H1 (cell line): ENCODE measurements around the gene TTC5. TPM values are rescaled to one million over a fixed set of nuclear protein-coding genes. Genes with fewer than 3 reads are reported as not detected.

Source experiments
- CTCF ChIA-PET: fragments of 300-600 bp; sonication (Branson Sonifier 250); formaldehyde crosslinking; loops from one replicate; lab custom pipeline; 2021; ENCODE audit not compliant: partially characterized antibody; lab: Charles Lee
- POLR2A ChIA-PET: fragments of 300-600 bp; sonication (Branson Sonifier 250); formaldehyde crosslinking; loops from one replicate; lab custom pipeline; 2021; ENCODE audit warnings: inconsistent platforms; ENCODE audit not compliant: partially characterized antibody; lab: Charles Lee
- DNase-seq, 2 experiments: peaks; one replicate each; pipeline versions ENCODE4 v3.0.0 to v3.0.0-alpha.2; 2010 to 2022; ENCODE audit warnings: low spot score in 2 of 2, low read depth in 1 of 2, mixed read lengths in 1 of 2
- FAIRE-seq: peaks from 2 replicates; lab custom pipeline; 2011; peaks lifted over from hg19 to GRCh38; lab: Jason Lieb, UNC
- H2AFZ ChIP-seq: 2 replicates; pipeline ENCODE4 v1.8.1; 2012; ENCODE audit warnings: low read length, inconsistent platforms
- H2AK5ac ChIP-seq: 2 replicates; pipeline ENCODE4 v1.6.1; 2013; ENCODE audit warnings: low read depth, low read length
- H2BK120ac ChIP-seq: replicated peaks from 2 replicates; pipeline ENCODE3; 2013; ENCODE audit warnings: low read depth, low read length, inconsistent platforms
- H2BK12ac ChIP-seq: 2 replicates; pipeline ENCODE4 v1.6.1; 2013; ENCODE audit warnings: low read depth, low read length
- H2BK15ac ChIP-seq: 2 replicates; pipeline ENCODE4 v1.6.1; 2013; ENCODE audit warnings: low read length
- H2BK20ac ChIP-seq: 2 replicates; pipeline ENCODE4 v1.6.1; 2013; ENCODE audit warnings: low read length
- H2BK5ac ChIP-seq: 2 replicates; pipeline ENCODE4 v1.6.1; 2013; ENCODE audit warnings: low read depth, low read length
- H3K14ac ChIP-seq: 2 replicates; pipeline ENCODE4 v1.6.1; 2013; ENCODE audit warnings: inconsistent platforms; ENCODE audit not compliant: insufficient read length
- H3K18ac ChIP-seq: 2 replicates; pipeline ENCODE4 v1.6.1; 2013; ENCODE audit warnings: low read length; ENCODE audit errors: extremely low read depth
- H3K23ac ChIP-seq: 2 replicates; pipeline ENCODE4 v1.6.1; 2013; ENCODE audit warnings: inconsistent platforms; ENCODE audit not compliant: insufficient read length
- H3K23me2 ChIP-seq: 2 replicates; pipeline ENCODE4 v1.6.1; 2013; ENCODE audit warnings: low read depth, low read length
- H3K27ac ChIP-seq: 2 replicates; pipeline ENCODE4 v1.6.1; 2011; ENCODE audit warnings: low read depth, low read length, inconsistent platforms
- H3K27me3 ChIP-seq, 4 experiments: replicated peaks in 1 of 4; 1 replicate in 1 of 4; 2 replicates in 3 of 4; pipeline versions ENCODE4 v1.6.1 to v1.8.1; 2011 to 2013; ENCODE audit warnings: low read length in 3 of 4, mild to moderate bottlenecking in 3 of 4, inconsistent platforms in 2 of 4, mixed read lengths in 2 of 4, moderate library complexity in 1 of 4; ENCODE audit not compliant: control insufficient read depth in 3 of 4, insufficient read depth in 3 of 4; ENCODE audit errors: extremely low read depth in 1 of 4
- H3K36me3 ChIP-seq, 4 experiments: 2 replicates each; pipeline versions ENCODE4 v1.6.1 to v1.8.1; 2011 to 2013; ENCODE audit warnings: mild to moderate bottlenecking in 4 of 4, low read length in 3 of 4, moderate library complexity in 2 of 4, control low read depth in 1 of 4, inconsistent platforms in 1 of 4; ENCODE audit not compliant: insufficient read depth in 4 of 4, control insufficient read depth in 2 of 4
- H3K4ac ChIP-seq: replicated peaks from 2 replicates; pipeline ENCODE3; 2013; ENCODE audit warnings: low read length, low read depth, mixed read lengths, inconsistent platforms; ENCODE audit not compliant: insufficient read length
- H3K4me1 ChIP-seq, 4 experiments: replicated peaks in 1 of 4; 1 replicate in 1 of 4; 2 replicates in 3 of 4; pipeline versions ENCODE4 v1.6.1 to v1.8.1; 2011 to 2013; ENCODE audit warnings: low read length in 3 of 4, inconsistent platforms in 2 of 4, mixed read lengths in 1 of 4; ENCODE audit not compliant: insufficient read depth in 4 of 4, control insufficient read depth in 3 of 4
- H3K4me2 ChIP-seq, 2 experiments: 2 replicates each; pipeline versions ENCODE4 v1.6.1 to v1.8.1; 2011 to 2013; ENCODE audit warnings: low read depth in 2 of 2, low read length in 2 of 2, control low read depth in 1 of 2, inconsistent platforms in 1 of 2, mild to moderate bottlenecking in 1 of 2; ENCODE audit not compliant: insufficient read depth in 1 of 2
- H3K4me3 ChIP-seq, 4 experiments: fragments of 200-600, 300-600 bp in 1 of 4; sonication (generic), shearing (Covaris generic), sonication (Bioruptor Twin) in 1 of 4; 2 replicates each; pipeline versions ENCODE4 v1.5.1 to v1.8.1; 2011 to 2016; ENCODE audit warnings: low read length in 4 of 4, low read depth in 3 of 4, control low read depth in 2 of 4, inconsistent platforms in 2 of 4, mild to moderate bottlenecking in 2 of 4, mixed read lengths in 1 of 4, moderate library complexity in 1 of 4; ENCODE audit not compliant: insufficient read depth in 2 of 4; ENCODE audit errors: extremely low read depth in 1 of 4
- H3K56ac ChIP-seq: replicated peaks from 2 replicates; pipeline ENCODE3; 2013; ENCODE audit warnings: low read depth, mild to moderate bottlenecking, mixed read lengths, low read length, inconsistent platforms; ENCODE audit not compliant: insufficient read length
- H3K79me1 ChIP-seq: 2 replicates; pipeline ENCODE4 v1.6.1; 2013; ENCODE audit warnings: low read depth, low read length, control low read depth
- H3K79me2 ChIP-seq, 2 experiments: 2 replicates each; pipeline versions ENCODE4 v1.6.1 to v1.8.1; 2012 to 2013; ENCODE audit warnings: low read length in 2 of 2, mild to moderate bottlenecking in 2 of 2, inconsistent platforms in 1 of 2; ENCODE audit not compliant: insufficient read depth in 2 of 2, control insufficient read depth in 1 of 2
- H3K9ac ChIP-seq, 4 experiments: replicated peaks in 1 of 4; 1 replicate in 1 of 4; 2 replicates in 3 of 4; pipeline versions ENCODE4 v1.6.1 to v1.8.1; 2011 to 2013; ENCODE audit warnings: low read depth in 3 of 4, low read length in 3 of 4, control low read depth in 2 of 4, mild to moderate bottlenecking in 2 of 4, moderate library complexity in 2 of 4, inconsistent platforms in 1 of 4; ENCODE audit errors: extremely low read depth in 1 of 4
- H3K9me3 ChIP-seq, 2 experiments: 2 replicates each; pipeline versions ENCODE4 v1.6.1 to v1.8.1; 2012 to 2013; ENCODE audit warnings: mild to moderate bottlenecking in 2 of 2, moderate library complexity in 2 of 2, control low read depth in 1 of 2, inconsistent platforms in 1 of 2, low read depth in 1 of 2, low read length in 1 of 2, mixed read lengths in 1 of 2; ENCODE audit not compliant: insufficient read depth in 2 of 2
- H4K20me1 ChIP-seq, 2 experiments: replicated peaks in 1 of 2; 2 replicates each; pipeline versions ENCODE3 to v1.8.1; 2011 to 2013; ENCODE audit warnings: inconsistent platforms in 2 of 2, low read length in 2 of 2, mild to moderate bottlenecking in 1 of 2; ENCODE audit not compliant: insufficient read depth in 2 of 2, control insufficient read depth in 1 of 2
- H4K5ac ChIP-seq: 2 replicates; pipeline ENCODE4 v1.6.1; 2013; ENCODE audit warnings: low read length, low read depth, mixed read lengths, inconsistent platforms; ENCODE audit not compliant: insufficient read length
- H4K8ac ChIP-seq: 2 replicates; pipeline ENCODE4 v1.8.0; 2013; ENCODE audit warnings: mild to moderate bottlenecking, moderate library complexity, low read length, inconsistent platforms; ENCODE audit not compliant: insufficient read depth; ENCODE audit errors: extremely low read depth
- H4K91ac ChIP-seq: replicated peaks from 2 replicates; pipeline ENCODE3; 2013; ENCODE audit warnings: low read length, mixed read lengths, inconsistent platforms; ENCODE audit not compliant: insufficient read length
- ASH2L ChIP-seq: fragments of 200-600, 300-600 bp; sonication (generic); IDR thresholded peaks from one replicate; pipeline ENCODE4 v1.7.1; 2017; ENCODE audit warnings: low read length
- BRCA1 ChIP-seq: IDR thresholded peaks from 2 replicates; pipeline ENCODE4 v1.6.1; 2012; ENCODE audit warnings: low read depth, low read length, improper control_type of control experiment
- EGR1 ChIP-seq: IDR thresholded peaks from 2 replicates; pipeline ENCODE4 v1.6.1; 2011; ENCODE audit warnings: low read depth, low read length, borderline replicate concordance
- EZH2 ChIP-seq: fragments of 200-600 bp; sonication (generic); IDR thresholded peaks from 2 replicates; pipeline ENCODE4 v1.7.1; 2012; ENCODE audit warnings: low read depth, mild to moderate bottlenecking, moderate library complexity, low read length, inconsistent platforms; ENCODE audit not compliant: severe bottlenecking
- JUN ChIP-seq: IDR thresholded peaks from 2 replicates; pipeline ENCODE4 v1.6.1; 2011; ENCODE audit warnings: low read depth, mild to moderate bottlenecking, improper control_type of control experiment, low read length
- RBBP5 ChIP-seq: IDR thresholded peaks from 2 replicates; pipeline ENCODE4 v1.7.1; 2012; ENCODE audit warnings: low read depth, mild to moderate bottlenecking, inconsistent platforms, low read length, moderate library complexity, borderline replicate concordance
- SIN3A ChIP-seq, 2 experiments: IDR thresholded peaks in 1 of 2; conservative IDR thresholded peaks in 1 of 2; 2 replicates each; pipeline ENCODE4 v1.6.1; 2011 to 2012; ENCODE audit warnings: low read length in 2 of 2, improper control_type of control experiment in 1 of 2, low read depth in 1 of 2, mild to moderate bottlenecking in 1 of 2
- SRF ChIP-seq: IDR thresholded peaks from 2 replicates; pipeline ENCODE4 v1.6.1; 2011; ENCODE audit warnings: mild to moderate bottlenecking, low read depth, low read length, moderate library complexity
- SUZ12 ChIP-seq: fragments of 200-600 bp; sonication (generic); IDR thresholded peaks from 2 replicates; pipeline ENCODE4 v1.6.1; 2012; ENCODE audit warnings: mild to moderate bottlenecking, inconsistent platforms, low read length, moderate library complexity, mixed read lengths
- TCF12 ChIP-seq: IDR thresholded peaks from 2 replicates; pipeline ENCODE4 v1.6.1; 2011; ENCODE audit warnings: low read depth, mild to moderate bottlenecking, low read length
- WGBS, 2 experiments: shearing (Covaris generic) in 1 of 2; methylation state at CpG; one replicate each; pipeline versions ENCODE4 v1.1.6 to v1.1.7; 2013 to 2015; ENCODE audit warnings: low lambda C conversion rate in 2 of 2, mixed read lengths in 2 of 2, inconsistent platforms in 1 of 2, low coverage in 1 of 2, missing lambda C conversion rate in 1 of 2; ENCODE audit not compliant: insufficient replicate concordance in 2 of 2, insufficient coverage in 1 of 2, insufficient read length in 1 of 2; ENCODE audit errors: extremely low coverage in 1 of 2, missing lambda C conversion rate in 1 of 2; 5-methylcytosine and 5-hydroxymethylcytosine counted together
- polyA plus RNA-seq, 7 experiments: library from polyadenylated mRNA; depleted of rRNA in 3 of 7; stranded (reverse) in 5 of 7; unstranded in 2 of 7; fragments of >200 nt in 5 of 7; fragments of 200-250 nt in 2 of 7; gene quantifications; 1 replicate in 5 of 7; 2 replicates in 1 of 7; 4 replicates in 1 of 7; pipeline versions ENCODE4 v1.2.1 to v1.2.3, GENCODE V29; 2011 to 2013; ENCODE audit warnings: missing spikeins in 2 of 7, mixed read lengths in 2 of 7
- total RNA-seq: library from RNA; stranded (reverse); fragmentation: NEBNext Ultra II Directional; extraction: Animal tissue kit (Norgen Biotek cat#: 25700); gene quantifications from 2 replicates; pipeline ENCODE4 v1.2.1, GENCODE V29; 2021
- TF ChIP-seq, protein P1 (sequence below): IDR thresholded peaks from 2 replicates; pipeline ENCODE4 v1.6.1; 2011; ENCODE audit warnings: low read length, improper control_type of control experiment
- TF ChIP-seq, protein P2 (sequence below): IDR thresholded peaks from 2 replicates; pipeline ENCODE4 v1.6.1; 2012; ENCODE audit warnings: inconsistent platforms

TTC5 gene
- total and polyA plus RNA-seq, 2 of the 8 experiments (the other 6 are each of a cell fraction or from before 2014, with no cell fraction given) = 9.1 to 18.0 TPM

DNA sequence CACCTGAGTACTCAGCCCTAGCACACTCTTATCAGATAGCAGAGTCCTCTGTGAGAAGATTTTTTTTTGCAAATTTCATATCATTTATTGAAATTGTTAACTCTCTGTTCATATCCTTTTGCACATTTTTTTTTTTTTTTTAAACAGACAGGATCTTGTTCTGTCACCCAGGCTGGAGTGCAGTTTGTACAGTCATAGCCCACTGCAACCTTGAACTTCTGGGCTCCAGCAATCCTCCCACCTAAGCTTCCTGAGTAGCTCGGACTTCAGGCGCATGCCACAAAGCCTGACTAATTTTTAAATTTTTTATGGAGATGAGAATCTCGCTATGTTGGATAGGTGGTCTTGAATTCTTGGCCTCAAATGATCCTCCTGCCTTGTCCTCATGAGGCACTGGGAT is 42.0 kb upstream of the TTC5 start:
- Histone ChIP-seq H3K9ac (no peak overlapping the region), H3K36me3 (peaks cover 18 to 63% (median 38%) of the 10 kb centered on the region in 4 experiments), H3K56ac (no peak overlapping the region), H2BK5ac (no peak overlapping the region), H3K4ac (no peak overlapping the region), H2BK15ac (no peak overlapping the region), H3K4me1 (no peaks in the 10 kb centered on the region), H4K91ac (no peak overlapping the region), H4K20me1 (no peaks in the 10 kb centered on the region), H3K4me3 (no peak overlapping the region), H3K23me2 (peaks cover 2% of the 10 kb centered on the region; the same call in 1 of the 2 replicates), H3K14ac (no peak overlapping the region), H3K23ac (no peak overlapping the region), H3K27me3 (no peaks in the 10 kb centered on the region), H3K79me2 (peaks cover 0 to 15% of the 10 kb centered on the region in 2 experiments; a peak in 2 of 4 replicates), H4K5ac (no peak overlapping the region), H3K4me2 (no peak overlapping the region), H3K9me3 (no peaks in the 10 kb centered on the region), H2AFZ (no peak overlapping the region), H2AK5ac (no peak overlapping the region), H2BK120ac (no peak overlapping the region), H2BK12ac (no peak overlapping the region), H3K79me1 (no peaks in the 10 kb centered on the region), H4K8ac (no peak overlapping the region), H3K18ac (no peak overlapping the region), H3K27ac (no peak overlapping the region), H2BK20ac (no peak overlapping the region)
- CTCF ChIA-PET = interaction anchor here (1.1 kb wide), 1 partner anchor 265 kb away, joined by 4 read pairs; no protein-coding TSS in a partner anchor
- 94% methylated on average over 3 of the region's 3 CpGs; no CpG with 5 or more reads in 1 of the 2 experiments for WGBS, 2 experiments
- DNase-seq (no peak), FAIRE-seq (no peak)
- POLR2A ChIA-PET = no interaction called here
- TF ChIP-seq SIN3A (conservative IDR thresholded peaks at IDR 0.05 in 1 of 2, IDR thresholded peaks at IDR 0.05 in 1 of 2; ENCODE audit: low read depth in 1 of 2, low read length in 2 of 2) = no peak
- TF ChIP-seq JUN = no peak
- TF ChIP-seq SUZ12 = no peak
- TF ChIP-seq EGR1 = no peak
- TF ChIP-seq, protein P1, sequence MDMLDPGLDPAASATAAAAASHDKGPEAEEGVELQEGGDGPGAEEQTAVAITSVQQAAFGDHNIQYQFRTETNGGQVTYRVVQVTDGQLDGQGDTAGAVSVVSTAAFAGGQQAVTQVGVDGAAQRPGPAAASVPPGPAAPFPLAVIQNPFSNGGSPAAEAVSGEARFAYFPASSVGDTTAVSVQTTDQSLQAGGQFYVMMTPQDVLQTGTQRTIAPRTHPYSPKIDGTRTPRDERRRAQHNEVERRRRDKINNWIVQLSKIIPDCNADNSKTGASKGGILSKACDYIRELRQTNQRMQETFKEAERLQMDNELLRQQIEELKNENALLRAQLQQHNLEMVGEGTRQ = no peak
- TF ChIP-seq TCF12 = no peak
- TF ChIP-seq RBBP5 = no peak
- TF ChIP-seq BRCA1 = no peak
- TF ChIP-seq ASH2L = no peak
- TF ChIP-seq, protein P2, sequence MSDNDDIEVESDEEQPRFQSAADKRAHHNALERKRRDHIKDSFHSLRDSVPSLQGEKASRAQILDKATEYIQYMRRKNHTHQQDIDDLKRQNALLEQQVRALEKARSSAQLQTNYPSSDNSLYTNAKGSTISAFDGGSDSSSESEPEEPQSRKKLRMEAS = no peak
- TF ChIP-seq EZH2 = no peak
- TF ChIP-seq SRF = no peak
